ENCODE data around the gene EIF5A2.

Gene EIF5A2

DNA sequence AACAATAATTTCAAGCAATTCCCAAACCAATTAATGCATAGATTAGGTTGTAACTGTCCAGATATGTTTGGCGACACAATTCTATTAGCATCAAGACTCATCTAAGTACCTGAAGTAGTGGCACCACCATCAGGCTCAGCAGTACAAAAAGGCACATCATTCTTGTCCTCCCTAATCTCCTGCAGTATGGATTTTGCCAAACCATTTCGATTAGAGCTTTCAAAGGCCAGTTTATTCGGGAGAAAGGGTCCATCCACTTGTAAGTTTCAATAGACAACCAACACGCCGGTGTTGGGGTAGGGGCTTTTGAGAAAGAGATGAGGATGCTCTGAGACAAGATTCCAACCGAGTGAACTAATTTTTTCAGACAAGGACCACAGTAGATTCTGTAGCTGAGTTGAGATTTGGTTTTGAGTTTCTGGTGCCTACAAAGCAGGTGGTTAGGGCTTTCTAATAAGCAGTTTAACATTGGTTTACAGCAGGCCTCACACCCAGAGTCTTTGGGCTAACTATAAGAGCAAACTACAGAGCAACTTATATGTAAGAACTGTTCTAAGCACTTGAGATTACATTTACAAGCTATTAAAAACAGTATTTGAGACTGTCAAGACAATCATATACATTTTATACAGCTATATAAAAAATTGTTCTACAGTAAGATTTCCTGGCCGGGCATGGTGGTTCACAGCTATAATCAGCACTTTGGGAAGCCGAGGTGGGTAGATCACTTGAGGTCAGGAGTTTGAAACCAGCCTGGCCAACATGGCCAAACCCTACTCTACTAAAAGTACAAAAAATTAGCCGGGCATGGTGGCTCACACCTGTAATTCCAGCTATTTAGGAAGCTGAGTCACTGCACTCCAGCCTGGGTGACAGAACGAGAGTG lies 43.0 kb downstream of the EIF5A2 start:
- Histone ChIP-seq H3K36me3 (ENCODE audit: control insufficient read depth in 1 of 2, insufficient read depth in 2 of 2, low read depth in 1 of 2, low read length in 2 of 2) (peaks cover 2 to 35% of the 10 kb centered on the region in 2 experiments), H3K14ac (ENCODE audit: low read length in 2 of 2) (no peak overlapping the region), H2AFZ (ENCODE audit: low read depth, low read length) (no peak overlapping the region), H3K23ac (ENCODE audit: low read length in 2 of 2) (no peak overlapping the region), H2BK15ac (ENCODE audit: low read depth, poor library complexity, severe bottlenecking) (no peak overlapping the region), H2BK12ac (ENCODE audit: low read length in 2 of 2) (no peak overlapping the region), H2BK120ac (ENCODE audit: low read depth, low read length) (no peak overlapping the region), H3K27me3 (ENCODE audit: control insufficient read depth in 1 of 2, insufficient read depth in 1 of 2, low read length in 2 of 2) (no peaks in the 10 kb centered on the region), H2BK5ac (ENCODE audit: low read depth, low read length, poor library complexity, severe bottlenecking) (no peak overlapping the region), H3K27ac (ENCODE audit: low read length, poor library complexity, severe bottlenecking) (no peak overlapping the region), H3K4me2 (ENCODE audit: low read length, poor library complexity, severe bottlenecking) (no peak overlapping the region), H3K4me1 (ENCODE audit: control insufficient read depth, insufficient read depth, low read depth, low read length) (no peaks in the 10 kb centered on the region), H3K18ac (ENCODE audit: low read depth in 1 of 2, low read length in 2 of 2) (no peak overlapping the region), H4K8ac (ENCODE audit: low read length) (peak overlapping the region; percentile 23), H3K9ac (ENCODE audit: low read length) (no peak overlapping the region), H4K91ac (ENCODE audit: low read length) (no peak overlapping the region), H3K4ac (ENCODE audit: low read depth in 1 of 2, low read length in 2 of 2) (no peak overlapping the region), H2AK5ac (ENCODE audit: low read length, severe bottlenecking) (no peak overlapping the region), H3K4me3 (ENCODE audit: insufficient read depth in 1 of 2, low read depth in 1 of 2, low read length in 2 of 2) (no peak overlapping the region), H3K79me1 (replicated peaks; ENCODE audit: low read length, poor library complexity, severe bottlenecking) (no peaks in the 10 kb centered on the region), H3K9me3 (ENCODE audit: control insufficient read depth, low read length) (no peaks in the 10 kb centered on the region)
- 89% methylated on average over 9 of the region's 10 CpGs for WGBS
- no peak for DNase-seq

DNA sequence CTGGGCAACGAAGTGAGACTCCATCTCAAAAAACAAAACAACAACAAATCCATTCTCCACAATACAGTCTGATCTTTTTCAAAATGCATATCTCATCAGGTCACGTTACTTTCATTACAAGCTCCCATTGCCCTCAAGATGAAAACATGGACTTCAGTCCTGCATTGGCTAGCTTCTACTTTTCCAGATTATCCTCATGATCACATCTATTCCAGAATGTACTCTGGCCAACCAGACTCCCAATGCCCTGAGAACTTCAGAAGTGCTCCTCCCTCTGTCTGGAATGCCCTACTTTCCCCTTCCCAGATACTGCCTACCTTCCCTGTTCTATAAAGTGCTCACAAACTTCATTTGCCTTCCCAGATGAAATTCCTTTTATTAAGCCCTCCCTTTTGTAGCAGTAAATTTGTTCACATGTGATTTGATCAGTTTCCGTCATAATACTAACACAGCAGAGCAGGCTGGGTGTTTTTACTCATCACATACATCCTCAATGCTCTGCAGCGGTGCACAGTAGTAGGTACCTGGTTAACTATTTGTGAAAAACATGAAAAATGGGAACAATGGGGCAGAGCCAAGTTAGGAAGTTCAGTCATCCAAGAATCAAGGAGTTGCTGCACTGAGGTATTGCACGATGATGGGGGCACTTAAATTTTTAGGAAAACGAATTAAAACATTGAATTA lies 43.8 kb downstream of the EIF5A2 start:
- no peak overlapping the region for H3K14ac ChIP-seq (ENCODE audit: low read length in 2 of 2)
- no peak overlapping the region for H3K4ac ChIP-seq (ENCODE audit: low read depth in 1 of 2, low read length in 2 of 2)
- no peak overlapping the region for H3K4me3 ChIP-seq (ENCODE audit: insufficient read depth in 1 of 2, low read depth in 1 of 2, low read length in 2 of 2)
- H3K27me3 ChIP-seq (ENCODE audit: control insufficient read depth in 1 of 2, insufficient read depth in 1 of 2, low read length in 2 of 2): no peaks in the 10 kb centered on the region
- H4K91ac ChIP-seq (ENCODE audit: low read length): no peak overlapping the region
- no peak overlapping the region for H2BK12ac ChIP-seq (ENCODE audit: low read length in 2 of 2)
- H3K23ac ChIP-seq (ENCODE audit: low read length in 2 of 2): no peak overlapping the region
- no peak overlapping the region for H2BK120ac ChIP-seq (ENCODE audit: low read depth, low read length)
- WGBS: 94% methylated on average over 6 of the region's 6 CpGs
- no peak overlapping the region for H2AK5ac ChIP-seq (ENCODE audit: low read length, severe bottlenecking)
- H2AFZ ChIP-seq (ENCODE audit: low read depth, low read length): no peak overlapping the region
- no peaks in the 10 kb centered on the region for H3K9me3 ChIP-seq (ENCODE audit: control insufficient read depth, low read length)
- H2BK15ac ChIP-seq (ENCODE audit: low read depth, poor library complexity, severe bottlenecking): no peak overlapping the region
- H3K79me1 ChIP-seq (replicated peaks; ENCODE audit: low read length, poor library complexity, severe bottlenecking): no peaks in the 10 kb centered on the region
- H3K18ac ChIP-seq (ENCODE audit: low read depth in 1 of 2, low read length in 2 of 2): no peak overlapping the region
- no peak overlapping the region for H2BK5ac ChIP-seq (ENCODE audit: low read depth, low read length, poor library complexity, severe bottlenecking)
- H3K9ac ChIP-seq (ENCODE audit: low read length): no peak overlapping the region
- peaks cover 2 to 35% of the 10 kb centered on the region in 2 experiments for H3K36me3 ChIP-seq (ENCODE audit: control insufficient read depth in 1 of 2, insufficient read depth in 2 of 2, low read depth in 1 of 2, low read length in 2 of 2)
- no peak overlapping the region for H3K27ac ChIP-seq (ENCODE audit: low read length, poor library complexity, severe bottlenecking)
- no peak overlapping the region for H3K4me2 ChIP-seq (ENCODE audit: low read length, poor library complexity, severe bottlenecking)
- no peak overlapping the region for H4K8ac ChIP-seq (ENCODE audit: low read length)
- no peaks in the 10 kb centered on the region for H3K4me1 ChIP-seq (ENCODE audit: control insufficient read depth, insufficient read depth, low read depth, low read length)
- peak; percentile 26 for DNase-seq

DNA sequence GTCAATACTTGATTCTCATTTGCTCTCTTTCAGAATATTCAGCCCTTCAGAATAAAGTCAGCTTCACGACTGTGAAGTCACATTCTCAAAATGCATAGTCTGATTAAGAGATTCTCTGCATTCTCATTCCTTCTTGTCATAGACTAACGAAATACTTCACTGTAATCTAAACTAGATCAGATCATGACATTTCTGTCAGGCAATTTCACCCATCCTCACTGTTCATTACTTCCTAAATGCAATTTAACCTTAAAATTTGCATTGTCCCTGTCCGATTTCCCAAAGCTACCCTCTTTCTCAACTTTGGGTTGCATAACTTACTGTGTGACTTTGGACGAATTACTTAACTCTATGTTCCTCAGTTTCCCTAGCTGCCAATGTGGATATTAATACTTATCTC lies 44.6 kb downstream of the EIF5A2 start:
- Histone ChIP-seq H3K79me1 (replicated peaks; ENCODE audit: low read length, poor library complexity, severe bottlenecking) (no peaks in the 10 kb centered on the region), H4K8ac (ENCODE audit: low read length) (no peak overlapping the region), H3K23ac (ENCODE audit: low read length in 2 of 2) (no peak overlapping the region), H3K4me2 (ENCODE audit: low read length, poor library complexity, severe bottlenecking) (no peak overlapping the region), H3K9me3 (ENCODE audit: control insufficient read depth, low read length) (no peaks in the 10 kb centered on the region), H3K4me3 (ENCODE audit: insufficient read depth in 1 of 2, low read depth in 1 of 2, low read length in 2 of 2) (no peak overlapping the region), H2BK12ac (ENCODE audit: low read length in 2 of 2) (no peak overlapping the region), H3K4me1 (ENCODE audit: control insufficient read depth, insufficient read depth, low read depth, low read length) (no peaks in the 10 kb centered on the region), H3K18ac (ENCODE audit: low read depth in 1 of 2, low read length in 2 of 2) (no peak overlapping the region), H2BK15ac (ENCODE audit: low read depth, poor library complexity, severe bottlenecking) (no peak overlapping the region), H3K9ac (ENCODE audit: low read length) (no peak overlapping the region), H2BK120ac (ENCODE audit: low read depth, low read length) (no peak overlapping the region), H2AK5ac (ENCODE audit: low read length, severe bottlenecking) (no peak overlapping the region), H4K91ac (ENCODE audit: low read length) (no peak overlapping the region), H3K27me3 (ENCODE audit: control insufficient read depth in 1 of 2, insufficient read depth in 1 of 2, low read length in 2 of 2) (no peaks in the 10 kb centered on the region), H3K14ac (ENCODE audit: low read length in 2 of 2) (no peak overlapping the region), H3K4ac (ENCODE audit: low read depth in 1 of 2, low read length in 2 of 2) (no peak overlapping the region), H2AFZ (ENCODE audit: low read depth, low read length) (no peak overlapping the region), H3K27ac (ENCODE audit: low read length, poor library complexity, severe bottlenecking) (no peak overlapping the region), H3K36me3 (ENCODE audit: control insufficient read depth in 1 of 2, insufficient read depth in 2 of 2, low read depth in 1 of 2, low read length in 2 of 2) (peaks cover 2 to 35% of the 10 kb centered on the region in 2 experiments), H2BK5ac (ENCODE audit: low read depth, low read length, poor library complexity, severe bottlenecking) (no peak overlapping the region)
- WGBS: 91% methylated on average over 3 of the region's 4 CpGs
- DNase-seq: no peak

DNA sequence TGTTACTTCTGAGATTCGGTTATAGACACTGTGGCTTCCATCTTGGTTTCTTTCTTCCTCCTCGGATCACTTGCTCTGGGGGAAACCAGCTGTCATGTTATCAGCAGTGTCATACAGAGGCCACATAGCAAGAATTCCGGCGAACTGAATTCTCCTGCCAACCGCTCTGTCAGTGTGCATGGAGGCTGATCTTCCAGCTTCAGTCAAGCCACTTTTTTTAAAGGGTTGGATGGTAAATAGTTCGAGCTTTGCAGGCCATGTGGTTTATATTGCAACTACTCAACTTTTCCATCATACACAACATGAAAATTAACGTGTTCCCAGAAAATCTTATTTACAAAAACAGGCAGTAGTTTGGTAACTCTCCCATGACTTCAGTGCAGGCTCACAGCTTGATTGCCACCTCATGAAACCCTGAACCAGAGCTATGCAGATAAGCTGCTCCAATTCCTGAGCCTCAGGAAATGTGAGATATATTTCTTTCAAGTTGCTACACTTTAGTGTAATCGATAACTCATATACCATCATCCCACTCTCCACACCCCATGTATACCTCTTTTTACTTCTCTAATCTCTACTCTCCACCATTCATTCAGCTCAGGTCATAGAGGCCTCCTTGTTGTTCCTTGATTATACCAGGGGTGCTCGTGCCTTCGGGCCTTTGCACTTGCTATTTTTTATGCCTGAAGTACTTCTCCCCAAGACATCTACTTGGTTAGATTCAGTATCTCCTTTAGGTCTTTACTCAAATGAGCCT lies 45.6 kb downstream of the EIF5A2 start:
- H3K4me1 ChIP-seq (ENCODE audit: control insufficient read depth, insufficient read depth, low read depth, low read length): no peaks in the 10 kb centered on the region
- H3K27ac ChIP-seq (ENCODE audit: low read length, poor library complexity, severe bottlenecking): no peak overlapping the region
- H3K23ac ChIP-seq (ENCODE audit: low read length in 2 of 2): no peak overlapping the region
- H3K14ac ChIP-seq (ENCODE audit: low read length in 2 of 2): no peak overlapping the region
- WGBS: 91% methylated on average over 10 of the region's 10 CpGs
- H3K4me2 ChIP-seq (ENCODE audit: low read length, poor library complexity, severe bottlenecking): no peak overlapping the region
- no peak overlapping the region for H2BK5ac ChIP-seq (ENCODE audit: low read depth, low read length, poor library complexity, severe bottlenecking)
- H2AK5ac ChIP-seq (ENCODE audit: low read length, severe bottlenecking): no peak overlapping the region
- no peak overlapping the region for H2BK15ac ChIP-seq (ENCODE audit: low read depth, poor library complexity, severe bottlenecking)
- DNase-seq: no peak
- no peaks in the 10 kb centered on the region for H3K9me3 ChIP-seq (ENCODE audit: control insufficient read depth, low read length)
- H3K4ac ChIP-seq (ENCODE audit: low read depth in 1 of 2, low read length in 2 of 2): no peak overlapping the region
- H2BK120ac ChIP-seq (ENCODE audit: low read depth, low read length): no peak overlapping the region
- H3K9ac ChIP-seq (ENCODE audit: low read length): no peak overlapping the region
- no peak overlapping the region for H4K8ac ChIP-seq (ENCODE audit: low read length)
- no peak overlapping the region for H3K18ac ChIP-seq (ENCODE audit: low read depth in 1 of 2, low read length in 2 of 2)
- H4K91ac ChIP-seq (ENCODE audit: low read length): no peak overlapping the region
- no peak overlapping the region for H2BK12ac ChIP-seq (ENCODE audit: low read length in 2 of 2)
- no peaks in the 10 kb centered on the region for H3K79me1 ChIP-seq (replicated peaks; ENCODE audit: low read length, poor library complexity, severe bottlenecking)
- H3K36me3 ChIP-seq (ENCODE audit: control insufficient read depth in 1 of 2, insufficient read depth in 2 of 2, low read depth in 1 of 2, low read length in 2 of 2): peaks cover 2 to 30% of the 10 kb centered on the region in 2 experiments
- no peak overlapping the region for H3K4me3 ChIP-seq (ENCODE audit: insufficient read depth in 1 of 2, low read depth in 1 of 2, low read length in 2 of 2)
- no peak overlapping the region for H2AFZ ChIP-seq (ENCODE audit: low read depth, low read length)
- no peaks in the 10 kb centered on the region for H3K27me3 ChIP-seq (ENCODE audit: control insufficient read depth in 1 of 2, insufficient read depth in 1 of 2, low read length in 2 of 2)
